ENCODE measurements around the gene HS6ST2. TPM values are rescaled to one million over a fixed set of nuclear protein-coding genes. Genes with fewer than 3 reads are reported as not detected.
A peak's percentile ranks its signal among the peaks of the same experiment; 100 is the strongest.

HS6ST2 gene
- polyA plus RNA-seq, 1 of the 3 experiments (the other 2 are of a cell fraction) = 0.05 TPM

- no peak overlapping the region for H2AFZ ChIP-seq (ENCODE audit: low read depth)
- no peak overlapping the region for H3K9ac ChIP-seq
- no peaks in the 10 kb centered on the region for H3K79me2 ChIP-seq (ENCODE audit: insufficient read depth)
- peak; percentile 39 for DNase-seq
- no peaks in the 10 kb centered on the region for H3K9me3 ChIP-seq
- H3K27ac ChIP-seq (ENCODE audit: low read depth in 2 of 2, low read length in 1 of 2) = no peak overlapping the region; a peak in 1 of 4 replicates
- no peaks in the 10 kb centered on the region for H3F3A ChIP-seq (replicated peaks; ENCODE audit: insufficient read depth)
- TF ChIP-seq CHD2 (IDR thresholded peaks at IDR 0.05; ENCODE audit: low read length, partially characterized antibody) = no peak
- TF ChIP-seq TAF1 (IDR thresholded peaks at IDR 0.05; ENCODE audit: borderline replicate concordance, low read depth, low read length) = no peak
- TF ChIP-seq, protein P1, sequence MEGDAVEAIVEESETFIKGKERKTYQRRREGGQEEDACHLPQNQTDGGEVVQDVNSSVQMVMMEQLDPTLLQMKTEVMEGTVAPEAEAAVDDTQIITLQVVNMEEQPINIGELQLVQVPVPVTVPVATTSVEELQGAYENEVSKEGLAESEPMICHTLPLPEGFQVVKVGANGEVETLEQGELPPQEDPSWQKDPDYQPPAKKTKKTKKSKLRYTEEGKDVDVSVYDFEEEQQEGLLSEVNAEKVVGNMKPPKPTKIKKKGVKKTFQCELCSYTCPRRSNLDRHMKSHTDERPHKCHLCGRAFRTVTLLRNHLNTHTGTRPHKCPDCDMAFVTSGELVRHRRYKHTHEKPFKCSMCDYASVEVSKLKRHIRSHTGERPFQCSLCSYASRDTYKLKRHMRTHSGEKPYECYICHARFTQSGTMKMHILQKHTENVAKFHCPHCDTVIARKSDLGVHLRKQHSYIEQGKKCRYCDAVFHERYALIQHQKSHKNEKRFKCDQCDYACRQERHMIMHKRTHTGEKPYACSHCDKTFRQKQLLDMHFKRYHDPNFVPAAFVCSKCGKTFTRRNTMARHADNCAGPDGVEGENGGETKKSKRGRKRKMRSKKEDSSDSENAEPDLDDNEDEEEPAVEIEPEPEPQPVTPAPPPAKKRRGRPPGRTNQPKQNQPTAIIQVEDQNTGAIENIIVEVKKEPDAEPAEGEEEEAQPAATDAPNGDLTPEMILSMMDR (IDR thresholded peaks at IDR 0.05) = peak; percentile 67
- peak; percentile 31; the same call in 1 of the 2 replicates for TF ChIP-seq SMC3 (IDR thresholded peaks at IDR 0.05; ENCODE audit: low read depth, low read length)
- peak; percentile 71 for TF ChIP-seq RAD21 (IDR thresholded peaks at IDR 0.05; ENCODE audit: low read length)
- H3K9me2 ChIP-seq = no peaks in the 10 kb centered on the region
- no peak overlapping the region for H3K4me2 ChIP-seq
- H3K27me3 ChIP-seq (ENCODE audit: insufficient read depth) = no peaks in the 10 kb centered on the region; the same call in 1 of the 2 replicates
- H4K20me1 ChIP-seq (ENCODE audit: insufficient read depth) = no peaks in the 10 kb centered on the region
- H3K4me3 ChIP-seq (ENCODE audit: low read depth in 2 of 2, low read length in 1 of 2) = no peak overlapping the region; a peak in 1 of 4 replicates
- 10% methylated on average over 2 of the region's 2 CpGs for WGBS (ENCODE audit: low lambda C conversion rate)
- ChIA-PET CTCF (interaction anchor here (0.6 to 2.2 kb wide), 37 partner anchors 9 to 665 kb away, joined by 3 to 14 read pairs (median 5); partner anchors contain the start of gene HS6ST2), POLR2A (no interaction called here)
- H3K4me1 ChIP-seq (ENCODE audit: control insufficient read depth in 1 of 2, insufficient read depth in 2 of 2, low read depth in 1 of 2, low read length in 1 of 2) = peaks cover 0 to 2% of the 10 kb centered on the region in 2 experiments; a peak in 1 of 4 replicates
- no peaks in the 10 kb centered on the region for H3K36me3 ChIP-seq (replicated peaks in 1 of 2; ENCODE audit: control insufficient read depth in 1 of 2, insufficient read depth in 2 of 2, low read length in 1 of 2)
Observed at GRCh38 chrX:133005042-133005441, 46.6 kb upstream of the HS6ST2 start.

DNA sequence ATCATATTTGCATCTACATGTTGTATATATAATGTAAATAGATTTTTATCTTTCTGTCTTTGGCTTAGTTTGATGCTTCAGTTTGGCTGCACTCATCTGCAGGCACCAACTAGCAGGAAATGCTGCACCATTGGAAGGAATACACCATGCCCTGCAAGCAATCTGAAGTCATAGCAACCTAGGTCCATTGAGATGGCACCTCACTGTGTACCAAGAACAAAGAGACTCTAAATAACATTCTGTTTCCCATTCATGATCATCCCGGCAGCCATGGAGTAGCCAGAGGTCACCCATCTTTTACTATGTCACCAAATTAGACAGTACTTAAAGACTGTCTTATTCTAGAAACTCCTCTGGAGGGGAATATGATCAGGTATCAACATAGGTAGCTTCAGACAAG, 40.8 kb upstream of the HS6ST2 start:
- Histone ChIP-seq H3K4me2 (no peak overlapping the region), H3K27ac (ENCODE audit: low read depth in 2 of 2, low read length in 1 of 2) (no peak overlapping the region), H3K4me1 (ENCODE audit: control insufficient read depth in 1 of 2, insufficient read depth in 2 of 2, low read depth in 1 of 2, low read length in 1 of 2) (no peaks in the 10 kb centered on the region; a peak in 1 of 4 replicates), H3K27me3 (ENCODE audit: insufficient read depth) (no peaks in the 10 kb centered on the region; the same call in 1 of the 2 replicates), H3F3A (replicated peaks; ENCODE audit: insufficient read depth) (no peaks in the 10 kb centered on the region), H2AFZ (ENCODE audit: low read depth) (no peak overlapping the region), H3K4me3 (ENCODE audit: low read depth in 2 of 2, low read length in 1 of 2) (no peak overlapping the region), H3K9me3 (no peaks in the 10 kb centered on the region), H4K20me1 (ENCODE audit: insufficient read depth) (no peaks in the 10 kb centered on the region), H3K36me3 (replicated peaks in 1 of 2; ENCODE audit: control insufficient read depth in 1 of 2, insufficient read depth in 2 of 2, low read length in 1 of 2) (no peaks in the 10 kb centered on the region), H3K9ac (no peak overlapping the region), H3K9me2 (no peaks in the 10 kb centered on the region), H3K79me2 (ENCODE audit: insufficient read depth) (no peaks in the 10 kb centered on the region)
- TF ChIP-seq IRF3 (IDR thresholded peaks at IDR 0.05; ENCODE audit: low read depth, low read length) (no peak), REST (IDR thresholded peaks at IDR 0.05; ENCODE audit: low read depth, low read length) (no peak)
- ChIA-PET POLR2A (no interaction called here), CTCF (no interaction called here)
- WGBS (ENCODE audit: low lambda C conversion rate) = 11% methylated on average over 1 of the region's 1 CpG
- no peak for DNase-seq

Measured in SK-N-SH (cell line).